Measurements from ENCODE around the gene CLC.

DNA sequence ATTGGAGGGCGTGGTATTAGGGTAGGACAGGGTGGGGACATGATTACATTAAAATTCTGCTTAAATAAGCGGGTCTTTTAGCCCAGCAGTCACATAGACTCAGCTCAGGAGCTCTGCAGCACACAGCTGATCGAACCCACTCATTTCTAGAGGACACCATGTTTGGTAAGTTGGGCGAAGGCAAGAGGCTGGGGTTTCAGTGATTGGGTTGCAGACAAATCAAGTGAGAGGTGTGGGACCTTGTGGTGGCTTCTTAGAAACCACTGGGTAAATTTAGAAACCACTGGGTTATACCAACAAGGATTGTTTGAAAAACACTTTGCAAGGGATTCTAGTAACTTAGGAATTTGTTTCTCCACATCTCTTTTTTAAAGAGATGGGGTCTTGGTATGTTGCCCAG lies 40.9 kb upstream of the CLC start, which contains the start of gene LEUTX:
- TF ChIP-seq, protein P1, sequence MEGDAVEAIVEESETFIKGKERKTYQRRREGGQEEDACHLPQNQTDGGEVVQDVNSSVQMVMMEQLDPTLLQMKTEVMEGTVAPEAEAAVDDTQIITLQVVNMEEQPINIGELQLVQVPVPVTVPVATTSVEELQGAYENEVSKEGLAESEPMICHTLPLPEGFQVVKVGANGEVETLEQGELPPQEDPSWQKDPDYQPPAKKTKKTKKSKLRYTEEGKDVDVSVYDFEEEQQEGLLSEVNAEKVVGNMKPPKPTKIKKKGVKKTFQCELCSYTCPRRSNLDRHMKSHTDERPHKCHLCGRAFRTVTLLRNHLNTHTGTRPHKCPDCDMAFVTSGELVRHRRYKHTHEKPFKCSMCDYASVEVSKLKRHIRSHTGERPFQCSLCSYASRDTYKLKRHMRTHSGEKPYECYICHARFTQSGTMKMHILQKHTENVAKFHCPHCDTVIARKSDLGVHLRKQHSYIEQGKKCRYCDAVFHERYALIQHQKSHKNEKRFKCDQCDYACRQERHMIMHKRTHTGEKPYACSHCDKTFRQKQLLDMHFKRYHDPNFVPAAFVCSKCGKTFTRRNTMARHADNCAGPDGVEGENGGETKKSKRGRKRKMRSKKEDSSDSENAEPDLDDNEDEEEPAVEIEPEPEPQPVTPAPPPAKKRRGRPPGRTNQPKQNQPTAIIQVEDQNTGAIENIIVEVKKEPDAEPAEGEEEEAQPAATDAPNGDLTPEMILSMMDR (IDR thresholded peaks at IDR 0.05): no peak
- no peak for TF ChIP-seq POLR2A (IDR thresholded peaks at IDR 0.05)
